ENCODE data around the gene DPYSL4. TPM values are rescaled to one million over a fixed set of nuclear protein-coding genes. Genes with fewer than 3 reads are reported as not detected.
"Not testable (repeated sequence)": the region's sequence is repeated elsewhere in the genome, so short reads cannot be mapped to it uniquely, and the experiment has no call there.

DPYSL4 gene
- total RNA-seq, 2 experiments from 2014 or later = 5.2 to 8.5 TPM

DNA sequence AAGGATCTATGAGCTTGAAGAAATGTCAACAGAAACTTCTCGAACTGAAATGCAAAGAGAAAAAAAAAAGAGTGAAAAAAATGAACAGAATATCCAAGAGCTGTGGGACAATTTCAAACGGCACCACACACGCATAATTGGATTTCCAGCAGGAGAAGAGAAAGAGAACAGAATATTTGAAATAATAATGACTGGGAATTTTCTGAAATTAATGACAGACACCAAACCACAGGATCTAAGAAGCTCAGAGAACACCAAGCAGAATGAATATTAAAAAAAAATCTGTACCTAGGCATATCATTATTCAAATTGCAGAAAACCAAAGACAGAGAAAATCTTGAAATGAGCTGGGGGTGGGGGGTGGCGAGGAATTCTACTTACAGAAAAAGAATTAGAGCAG lies 27.2 kb downstream of the DPYSL4 start:
- Mint-ChIP-seq H3K27me3 (no peaks in the 10 kb centered on the region), H3K27ac (no peak overlapping the region), H3K4me1 (no peaks in the 10 kb centered on the region), H3K4me3 (no peak overlapping the region), H3K9me3 (peaks cover 20% of the 10 kb centered on the region), H3K36me3 (peaks cover 5% of the 10 kb centered on the region)
- DNase-seq (no peak), ATAC-seq (ENCODE audit: low read depth) (no peak)
- POLR2A ChIA-PET = no interaction called here

GRCh38 chr10:132216441-132216840 lies 29.7 kb downstream of the DPYSL4 start:
- H3K4me1 Mint-ChIP-seq; POLR2A ChIA-PET; H3K4me3 Mint-ChIP-seq; H3K27ac Mint-ChIP-seq; H3K36me3 Mint-ChIP-seq; DNase-seq; ATAC-seq (ENCODE audit: low read depth); H3K27me3 Mint-ChIP-seq: not testable (repeated sequence)
- H3K9me3 Mint-ChIP-seq = peaks cover 20% of the 10 kb centered on the region

GRCh38 chr10:132219486-132219885 lies 32.7 kb downstream of the DPYSL4 start:
- ATAC-seq (ENCODE audit: low read depth) (no peak), DNase-seq (no peak)
- Mint-ChIP-seq H3K36me3 (peaks cover 5% of the 10 kb centered on the region), H3K4me3 (no peak overlapping the region), H3K4me1 (peaks cover 1% of the 10 kb centered on the region), H3K27me3 (no peaks in the 10 kb centered on the region), H3K9me3 (peaks cover 15% of the 10 kb centered on the region), H3K27ac (no peak overlapping the region)
- POLR2A ChIA-PET = no interaction called here

DNA sequence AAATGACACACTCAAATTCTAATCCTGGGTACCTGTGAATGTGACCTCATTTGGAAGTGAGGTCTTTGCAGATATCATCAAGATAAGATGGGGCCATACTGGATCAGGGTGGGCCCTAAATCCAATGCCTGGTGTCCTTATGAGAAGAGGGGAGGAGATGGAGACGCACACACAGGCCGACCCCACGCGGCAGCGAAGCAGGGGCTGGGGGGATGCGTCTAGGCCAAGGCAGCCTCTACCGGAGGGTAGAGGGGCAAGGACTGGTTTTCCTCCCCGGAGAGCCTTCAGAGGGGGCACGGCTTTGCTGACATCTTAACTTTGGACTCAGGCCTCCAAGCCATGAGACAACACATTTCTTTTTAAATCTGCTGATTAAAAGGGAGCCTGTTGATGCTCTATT lies 33.3 kb downstream of the DPYSL4 start:
- H3K27me3 Mint-ChIP-seq = no peaks in the 10 kb centered on the region
- peaks cover 1% of the 10 kb centered on the region for H3K4me1 Mint-ChIP-seq
- H3K9me3 Mint-ChIP-seq = peaks cover 15% of the 10 kb centered on the region
- H3K27ac Mint-ChIP-seq = no peak overlapping the region
- H3K36me3 Mint-ChIP-seq = peaks cover 5% of the 10 kb centered on the region
- ATAC-seq (ENCODE audit: low read depth) (no peak), DNase-seq (no peak)
- no peak overlapping the region for H3K4me3 Mint-ChIP-seq
- POLR2A ChIA-PET = no interaction called here

DNA sequence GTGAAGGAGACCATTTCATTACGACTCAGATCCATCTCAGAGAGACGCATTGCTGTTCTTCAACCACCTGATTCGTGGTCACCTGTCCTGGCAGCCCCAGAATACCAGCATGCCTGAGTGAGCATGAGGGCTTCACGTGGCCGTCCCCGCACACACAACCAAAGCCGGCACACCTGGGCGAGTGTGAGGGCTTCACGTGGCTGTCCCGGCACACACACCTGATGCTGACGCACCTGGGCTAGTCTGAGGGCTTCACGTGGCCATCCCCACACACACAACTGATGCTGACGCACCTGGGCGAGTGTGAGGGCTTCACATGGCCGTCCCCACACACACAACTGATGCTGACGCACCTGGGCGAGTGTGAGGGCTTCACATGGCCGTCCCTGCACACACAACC lies 34.2 kb downstream of the DPYSL4 start:
- DNase-seq; H3K4me3 Mint-ChIP-seq; POLR2A ChIA-PET; H3K4me1 Mint-ChIP-seq; H3K27ac Mint-ChIP-seq; H3K9me3 Mint-ChIP-seq; ATAC-seq (ENCODE audit: low read depth); H3K27me3 Mint-ChIP-seq; H3K36me3 Mint-ChIP-seq: not testable (repeated sequence)

- Mint-ChIP-seq H3K27me3 (no peaks in the 10 kb centered on the region), H3K9me3 (peaks cover 4% of the 10 kb centered on the region), H3K4me3 (no peak overlapping the region), H3K4me1 (peaks cover 6% of the 10 kb centered on the region), H3K36me3 (no peaks in the 10 kb centered on the region), H3K27ac (no peak overlapping the region)
- POLR2A ChIA-PET = no interaction called here
- DNase-seq (no peak), ATAC-seq (ENCODE audit: low read depth) (no peak)
These were observed 36.0 kb downstream of the DPYSL4 start for GRCh38 chr10:132222726-132223125.

DNA sequence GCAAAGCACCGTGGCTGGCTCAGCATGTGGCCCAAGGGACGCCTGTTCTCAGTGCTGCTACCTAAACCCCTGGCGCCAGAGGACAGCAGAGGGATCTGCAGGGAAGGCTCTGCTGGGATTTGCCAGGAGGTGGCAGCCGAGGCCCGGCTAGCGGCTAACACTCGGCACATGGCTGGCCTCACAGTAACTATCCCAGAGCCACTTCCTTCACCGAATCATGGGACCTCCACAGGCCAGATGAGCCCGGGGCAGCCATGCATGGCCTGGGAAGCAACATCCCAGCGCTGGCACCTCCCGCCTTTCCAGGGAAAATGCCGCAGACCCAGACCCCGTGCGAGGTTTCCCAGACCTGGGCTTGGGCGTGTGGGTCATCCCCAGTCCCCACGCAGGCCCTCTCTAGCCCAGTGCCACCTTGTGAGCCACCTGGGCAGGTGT lies 36.4 kb downstream of the DPYSL4 start:
- Mint-ChIP-seq H3K4me1 (peaks cover 6% of the 10 kb centered on the region), H3K27ac (no peak overlapping the region), H3K4me3 (no peak overlapping the region), H3K9me3 (peaks cover 3% of the 10 kb centered on the region), H3K27me3 (no peaks in the 10 kb centered on the region), H3K36me3 (no peaks in the 10 kb centered on the region)
- DNase-seq (peak; percentile 78), ATAC-seq (ENCODE audit: low read depth) (peak; percentile 94)
- POLR2A ChIA-PET = no interaction called here

GRCh38 chr10:132223611-132224342 lies 37.0 kb downstream of the DPYSL4 start:
- Mint-ChIP-seq H3K4me3 (no peak overlapping the region), H3K9me3 (peaks cover under 1% of the 10 kb centered on the region), H3K36me3 (no peaks in the 10 kb centered on the region), H3K27ac (no peak overlapping the region), H3K27me3 (no peaks in the 10 kb centered on the region), H3K4me1 (peaks cover 8% of the 10 kb centered on the region)
- no peak for DNase-seq
- POLR2A ChIA-PET = no interaction called here
- no peak for ATAC-seq (ENCODE audit: low read depth)

- H3K4me3 Mint-ChIP-seq = no peak overlapping the region
- H3K4me1 Mint-ChIP-seq = peaks cover 11% of the 10 kb centered on the region
- POLR2A ChIA-PET = interaction anchor here (1.2 kb wide), 1 partner anchor 222 kb away, joined by 3 read pairs; no protein-coding TSS in a partner anchor
- no peaks in the 10 kb centered on the region for H3K36me3 Mint-ChIP-seq
- no peak for DNase-seq
- no peak for ATAC-seq (ENCODE audit: low read depth)
- no peaks in the 10 kb centered on the region for H3K27me3 Mint-ChIP-seq
- H3K27ac Mint-ChIP-seq = no peak overlapping the region
- H3K9me3 Mint-ChIP-seq = no peaks in the 10 kb centered on the region
These were observed 37.8 kb downstream of the DPYSL4 start for GRCh38 chr10:132224343-132225072.

GRCh38 chr10:132225073-132225848 lies 38.5 kb downstream of the DPYSL4 start:
- no peaks in the 10 kb centered on the region for H3K36me3 Mint-ChIP-seq
- POLR2A ChIA-PET = interaction anchor here (1.2 kb wide), 1 partner anchor 221 kb away, joined by 3 read pairs; no protein-coding TSS in a partner anchor
- H3K27me3 Mint-ChIP-seq = no peaks in the 10 kb centered on the region
- H3K9me3 Mint-ChIP-seq = no peaks in the 10 kb centered on the region
- DNase-seq (no peak), ATAC-seq (ENCODE audit: low read depth) (no peak)
- no peak overlapping the region for H3K27ac Mint-ChIP-seq
- H3K4me1 Mint-ChIP-seq = peaks cover 15% of the 10 kb centered on the region
- no peak overlapping the region for H3K4me3 Mint-ChIP-seq

DNA sequence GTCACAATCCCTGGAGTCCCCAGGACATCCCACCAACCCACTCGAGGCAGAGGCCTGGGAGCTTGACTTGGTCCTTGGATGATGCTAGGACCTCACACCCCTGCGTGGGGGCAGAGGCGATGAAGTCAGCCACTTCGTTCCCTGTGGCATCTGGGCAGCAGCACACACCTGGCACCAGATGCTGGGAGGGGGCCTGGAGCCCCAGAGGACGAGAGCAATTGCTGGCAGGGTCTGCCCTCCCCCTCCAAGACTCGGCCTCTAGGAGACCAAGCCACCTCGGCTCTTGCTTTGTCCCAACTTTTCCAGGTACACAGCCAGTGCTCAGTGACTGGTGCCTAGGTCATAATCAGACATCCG lies 39.1 kb downstream of the DPYSL4 start:
- no peak overlapping the region for H3K27ac Mint-ChIP-seq
- POLR2A ChIA-PET = interaction anchor here (1.2 kb wide), 1 partner anchor 220 kb away, joined by 3 read pairs; no protein-coding TSS in a partner anchor
- H3K36me3 Mint-ChIP-seq = no peaks in the 10 kb centered on the region
- ATAC-seq (ENCODE audit: low read depth) = no peak
- DNase-seq = no peak
- no peak overlapping the region for H3K4me3 Mint-ChIP-seq
- peaks cover 15% of the 10 kb centered on the region for H3K4me1 Mint-ChIP-seq
- H3K27me3 Mint-ChIP-seq = no peaks in the 10 kb centered on the region
- no peaks in the 10 kb centered on the region for H3K9me3 Mint-ChIP-seq

GRCh38 chr10:132226586-132227405 lies 40.0 kb downstream of the DPYSL4 start:
- no peak for ATAC-seq (ENCODE audit: low read depth)
- POLR2A ChIA-PET = no interaction called here
- Mint-ChIP-seq H3K4me3 (no peak overlapping the region), H3K4me1 (peaks cover 18% of the 10 kb centered on the region), H3K27me3 (no peaks in the 10 kb centered on the region), H3K36me3 (no peaks in the 10 kb centered on the region), H3K9me3 (no peaks in the 10 kb centered on the region), H3K27ac (no peak overlapping the region)
- DNase-seq = no peak

DNA sequence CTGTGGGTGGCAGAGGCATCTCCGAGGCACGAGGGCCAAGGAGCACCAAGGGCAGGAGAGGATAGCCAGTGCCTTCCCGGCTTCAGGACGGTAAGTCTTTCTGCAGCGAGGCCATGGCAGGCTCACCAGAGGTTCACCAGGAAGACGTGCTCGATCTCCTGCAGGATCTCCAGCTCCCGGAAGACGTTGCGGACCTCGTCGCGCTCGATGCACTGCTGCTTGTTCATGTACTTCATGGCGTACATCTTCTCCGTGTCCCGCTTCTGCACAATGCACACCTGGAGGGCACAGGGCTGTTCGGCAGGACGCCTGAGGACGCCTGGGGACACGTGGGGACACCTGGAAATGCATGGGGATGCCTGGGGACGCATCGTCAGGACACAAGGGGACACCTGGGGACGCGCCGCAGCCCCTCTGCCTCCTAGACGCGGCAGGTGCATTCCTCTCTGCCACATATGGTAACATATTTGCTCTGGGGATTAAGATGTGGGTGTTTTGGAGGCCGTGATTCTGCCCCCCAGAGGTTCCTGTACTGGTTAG lies 41.2 kb downstream of the DPYSL4 start:
- Mint-ChIP-seq H3K36me3 (no peaks in the 10 kb centered on the region), H3K27ac (no peak overlapping the region), H3K4me3 (no peak overlapping the region), H3K9me3 (no peaks in the 10 kb centered on the region), H3K4me1 (peaks cover 29% of the 10 kb centered on the region), H3K27me3 (no peaks in the 10 kb centered on the region)
- POLR2A ChIA-PET = no interaction called here
- DNase-seq = no peak
- ATAC-seq (ENCODE audit: low read depth) = no peak
